ENCODE results near the gene GREB1.

Gene GREB1

DNA sequence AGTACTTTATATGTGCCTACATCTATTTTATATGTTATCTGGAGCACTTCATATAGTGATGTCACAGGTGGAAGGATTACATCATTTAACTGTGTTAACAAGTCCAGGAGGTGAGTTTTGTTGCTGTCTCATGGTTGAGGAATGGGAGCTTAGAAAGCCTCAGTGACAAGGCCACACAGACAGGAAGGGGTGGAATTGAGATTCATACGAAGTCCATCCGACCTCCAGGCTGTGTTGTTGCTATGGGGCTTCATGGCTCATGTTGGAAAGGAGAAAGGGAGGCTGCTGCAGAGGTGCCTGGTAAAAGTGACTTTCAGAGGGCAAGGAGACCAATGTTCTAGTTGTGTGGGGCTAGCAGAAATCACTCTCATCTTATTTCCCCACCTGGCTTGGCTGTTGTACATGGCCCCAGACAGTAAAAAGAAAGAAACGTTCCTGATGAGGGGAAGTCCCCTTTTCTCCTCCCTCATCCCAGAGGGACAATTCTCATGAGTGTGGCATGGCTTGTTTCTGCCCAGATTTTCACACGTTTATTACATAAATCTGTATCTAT lies 31.0 kb upstream of the GREB1 start:
- Mint-ChIP-seq H3K4me1 (no peaks in the 10 kb centered on the region), H3K27ac (no peak overlapping the region), H3K27me3 (peaks cover 24 to 36% of the 10 kb centered on the region in 2 donors), H3K36me3 (peaks cover 0 to 5% of the 10 kb centered on the region in 2 donors), H3K9me3 (peaks cover 0 to 7% of the 10 kb centered on the region in 2 donors), H3K4me3 (no peak overlapping the region)
- DNase-seq (no peak), ATAC-seq (replicated peaks) (no peak)

GRCh38 chr2:11503354-11503927 lies 30.4 kb upstream of the GREB1 start:
- DNase-seq, result no peak
- Mint-ChIP-seq H3K4me1 (no peaks in the 10 kb centered on the region), H3K9me3 (peaks cover 0 to 7% of the 10 kb centered on the region in 2 donors), H3K36me3 (peaks cover 0 to 5% of the 10 kb centered on the region in 2 donors), H3K27me3 (peaks cover 29 to 34% of the 10 kb centered on the region in 2 donors), H3K27ac (no peak overlapping the region), H3K4me3 (no peak overlapping the region)
- no peak for ATAC-seq (replicated peaks)

GRCh38 chr2:11505652-11506610 lies 27.9 kb upstream of the GREB1 start:
- ATAC-seq (replicated peaks) (no peak), DNase-seq (no peak)
- Mint-ChIP-seq H3K9me3 (peaks cover 0 to 7% of the 10 kb centered on the region in 2 donors), H3K4me3 (no peak overlapping the region), H3K27ac (no peak overlapping the region), H3K36me3 (peaks cover 0 to 5% of the 10 kb centered on the region in 2 donors), H3K4me1 (no peaks in the 10 kb centered on the region), H3K27me3 (peaks cover 19 to 30% of the 10 kb centered on the region in 2 donors)

DNA sequence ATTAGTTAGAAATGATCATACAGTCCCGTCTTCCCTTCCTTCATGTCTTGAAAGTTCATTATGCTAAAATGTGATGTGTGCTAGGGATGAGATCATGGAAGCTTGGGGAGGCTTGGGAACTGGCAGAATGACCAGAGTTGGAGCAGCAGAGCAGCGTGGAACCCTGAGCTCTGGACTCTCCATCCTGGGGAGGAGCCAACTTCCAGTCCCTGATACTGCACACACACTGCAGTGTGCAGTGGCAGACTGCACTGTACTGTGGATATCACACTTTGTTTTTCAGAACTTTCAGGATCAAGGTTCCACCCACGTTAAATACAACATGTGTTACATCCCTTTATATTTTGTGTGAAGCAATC lies 27.3 kb upstream of the GREB1 start:
- no peak overlapping the region for H3K27ac Mint-ChIP-seq

GRCh38 chr2:11507517-11507916 lies 26.3 kb upstream of the GREB1 start:
- Mint-ChIP-seq H3K4me3 (no peak overlapping the region), H3K4me1 (no peaks in the 10 kb centered on the region)

More for the DNA sequence above, 27.3 kb upstream of the GREB1 start:
- H3K4me1 Mint-ChIP-seq, result no peaks in the 10 kb centered on the region
- no peak for ATAC-seq (replicated peaks)
- peaks cover 0 to 5% of the 10 kb centered on the region in 2 donors for H3K36me3 Mint-ChIP-seq
- H3K9me3 Mint-ChIP-seq, result peaks cover 0 to 7% of the 10 kb centered on the region in 2 donors
- DNase-seq, result no peak
- H3K4me3 Mint-ChIP-seq, result no peak overlapping the region
- H3K27me3 Mint-ChIP-seq, result peaks cover 16 to 36% of the 10 kb centered on the region in 2 donors

GRCh38 chr2:11508279-11508678 lies 25.6 kb upstream of the GREB1 start:
- peaks cover 0 to 2% of the 10 kb centered on the region in 2 donors for H3K9me3 Mint-ChIP-seq

More at GRCh38 chr2:11507517-11507916, 26.3 kb upstream of the GREB1 start:
- DNase-seq (no peak), ATAC-seq (replicated peaks) (no peak)
- Mint-ChIP-seq H3K36me3 (peaks cover 0 to 5% of the 10 kb centered on the region in 2 donors), H3K27me3 (peaks cover 11 to 39% of the 10 kb centered on the region in 2 donors), H3K27ac (no peak overlapping the region), H3K9me3 (peaks cover 0 to 7% of the 10 kb centered on the region in 2 donors)

GRCh38 chr2:11509657-11510360 lies 24.0 kb upstream of the GREB1 start:
- no peak for ATAC-seq (replicated peaks)
- Mint-ChIP-seq H3K4me3 (no peak overlapping the region), H3K9me3 (no peaks in the 10 kb centered on the region), H3K4me1 (no peaks in the 10 kb centered on the region), H3K36me3 (no peaks in the 10 kb centered on the region), H3K27me3 (peaks cover 3 to 32% of the 10 kb centered on the region in 2 donors), H3K27ac (no peak overlapping the region)
- DNase-seq, result no peak

More at GRCh38 chr2:11508279-11508678, 25.6 kb upstream of the GREB1 start:
- no peak overlapping the region for H3K27ac Mint-ChIP-seq
- ATAC-seq (replicated peaks) (no peak), DNase-seq (no peak)
- H3K4me1 Mint-ChIP-seq, result no peaks in the 10 kb centered on the region
- H3K4me3 Mint-ChIP-seq, result no peak overlapping the region
- peaks cover 3 to 32% of the 10 kb centered on the region in 2 donors for H3K27me3 Mint-ChIP-seq
- H3K36me3 Mint-ChIP-seq, result peaks cover 0 to 3% of the 10 kb centered on the region in 2 donors

GRCh38 chr2:11512431-11512830 lies 21.4 kb upstream of the GREB1 start:
- peaks cover 20 to 35% of the 10 kb centered on the region in 2 donors for H3K27me3 Mint-ChIP-seq
- DNase-seq (no peak), ATAC-seq (replicated peaks) (no peak)
- no peaks in the 10 kb centered on the region for H3K36me3 Mint-ChIP-seq
- H3K4me1 Mint-ChIP-seq, result no peaks in the 10 kb centered on the region
- no peaks in the 10 kb centered on the region for H3K9me3 Mint-ChIP-seq
- no peak overlapping the region for H3K27ac Mint-ChIP-seq
- H3K4me3 Mint-ChIP-seq, result no peak overlapping the region

GRCh38 chr2:11513319-11513718 lies 20.5 kb upstream of the GREB1 start:
- Mint-ChIP-seq H3K4me3 (no peak overlapping the region), H3K27me3 (peaks cover 22 to 31% of the 10 kb centered on the region in 2 donors), H3K36me3 (no peaks in the 10 kb centered on the region), H3K27ac (no peak overlapping the region), H3K4me1 (no peaks in the 10 kb centered on the region), H3K9me3 (no peaks in the 10 kb centered on the region)
- DNase-seq (no peak), ATAC-seq (replicated peaks) (no peak)

DNA sequence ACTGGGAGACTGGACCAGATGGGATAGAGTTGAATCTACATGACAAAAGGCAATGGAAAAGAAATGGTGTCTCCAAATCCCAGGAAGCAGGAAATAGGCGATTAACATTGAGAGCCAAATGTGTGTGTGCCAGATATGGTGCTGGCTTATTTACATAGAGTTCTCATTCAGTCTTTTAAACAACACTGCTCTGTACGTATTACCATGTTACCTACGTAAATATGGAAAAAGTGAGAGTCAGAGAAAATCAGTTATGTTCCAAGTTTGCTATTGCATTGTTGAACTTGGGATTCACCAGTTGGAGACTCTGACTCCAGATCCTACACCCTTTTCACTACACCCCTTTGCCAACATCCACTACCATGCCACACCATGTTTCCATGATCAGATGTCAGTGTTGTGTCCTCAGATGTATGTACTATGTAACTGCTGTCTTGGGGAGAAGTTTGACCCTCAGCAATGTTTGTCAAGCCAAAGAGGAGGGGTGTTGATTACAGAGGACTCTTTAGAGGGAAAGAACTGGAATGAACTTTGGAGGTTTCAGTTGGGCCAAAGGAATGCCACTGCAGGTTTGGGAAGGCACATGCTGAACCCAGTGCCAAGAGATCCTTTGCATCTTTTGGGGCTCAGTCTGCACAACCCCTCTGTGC lies 19.6 kb upstream of the GREB1 start:
- H3K4me3 Mint-ChIP-seq, result no peak overlapping the region
- DNase-seq (no peak), ATAC-seq (replicated peaks) (no peak)
- H3K27ac Mint-ChIP-seq, result no peak overlapping the region
- no peaks in the 10 kb centered on the region for H3K4me1 Mint-ChIP-seq
- no peaks in the 10 kb centered on the region for H3K9me3 Mint-ChIP-seq
- no peaks in the 10 kb centered on the region for H3K36me3 Mint-ChIP-seq
- H3K27me3 Mint-ChIP-seq, result peaks cover 22 to 29% of the 10 kb centered on the region in 2 donors

GRCh38 chr2:11514904-11515303 lies 18.9 kb upstream of the GREB1 start:
- DNase-seq (no peak), ATAC-seq (replicated peaks) (no peak)
- H3K27ac Mint-ChIP-seq, result no peak overlapping the region
- H3K9me3 Mint-ChIP-seq, result peaks cover 0 to 2% of the 10 kb centered on the region in 2 donors
- H3K36me3 Mint-ChIP-seq, result no peaks in the 10 kb centered on the region
- H3K27me3 Mint-ChIP-seq, result peaks cover 22 to 29% of the 10 kb centered on the region in 2 donors
- no peak overlapping the region for H3K4me3 Mint-ChIP-seq
- H3K4me1 Mint-ChIP-seq, result no peaks in the 10 kb centered on the region

- no peak for ATAC-seq (replicated peaks)
- H3K27ac Mint-ChIP-seq, result no peak overlapping the region
These were observed 18.3 kb upstream of the GREB1 start for GRCh38 chr2:11515490-11515981.

GRCh38 chr2:11516984-11517648 lies 16.7 kb upstream of the GREB1 start:
- H3K27ac Mint-ChIP-seq, result no peak overlapping the region
- ATAC-seq (replicated peaks) (no peak), DNase-seq (no peak)
- no peaks in the 10 kb centered on the region for H3K4me1 Mint-ChIP-seq
- peaks cover 0 to 3% of the 10 kb centered on the region in 2 donors for H3K36me3 Mint-ChIP-seq
- H3K27me3 Mint-ChIP-seq, result peaks cover 22 to 24% of the 10 kb centered on the region in 2 donors
- H3K9me3 Mint-ChIP-seq, result peaks cover 4 to 6% of the 10 kb centered on the region in 2 donors
- no peak overlapping the region for H3K4me3 Mint-ChIP-seq

More at GRCh38 chr2:11515490-11515981, 18.3 kb upstream of the GREB1 start:
- Mint-ChIP-seq H3K9me3 (peaks cover 3% of the 10 kb centered on the region in 2 donors), H3K27me3 (peaks cover 22 to 31% of the 10 kb centered on the region in 2 donors), H3K36me3 (peaks cover 0 to 2% of the 10 kb centered on the region in 2 donors), H3K4me1 (no peaks in the 10 kb centered on the region), H3K4me3 (no peak overlapping the region)
- DNase-seq, result no peak
